Activated CD4-positive, CD25-positive, alpha-beta regulatory T cell treated with anti-CD3 and anti-CD28 coated beads, Interleukin-2, amount 50 U/mL, for 16 hours (primary cell): Measurements from ENCODE around the gene FAM170B.

Source experiments
- DNase-seq: peaks from one replicate; pipeline ENCODE4 v3.0.0-alpha.2; 2020; ENCODE audit warnings: low read depth, low spot score

Gene FAM170B

DNA sequence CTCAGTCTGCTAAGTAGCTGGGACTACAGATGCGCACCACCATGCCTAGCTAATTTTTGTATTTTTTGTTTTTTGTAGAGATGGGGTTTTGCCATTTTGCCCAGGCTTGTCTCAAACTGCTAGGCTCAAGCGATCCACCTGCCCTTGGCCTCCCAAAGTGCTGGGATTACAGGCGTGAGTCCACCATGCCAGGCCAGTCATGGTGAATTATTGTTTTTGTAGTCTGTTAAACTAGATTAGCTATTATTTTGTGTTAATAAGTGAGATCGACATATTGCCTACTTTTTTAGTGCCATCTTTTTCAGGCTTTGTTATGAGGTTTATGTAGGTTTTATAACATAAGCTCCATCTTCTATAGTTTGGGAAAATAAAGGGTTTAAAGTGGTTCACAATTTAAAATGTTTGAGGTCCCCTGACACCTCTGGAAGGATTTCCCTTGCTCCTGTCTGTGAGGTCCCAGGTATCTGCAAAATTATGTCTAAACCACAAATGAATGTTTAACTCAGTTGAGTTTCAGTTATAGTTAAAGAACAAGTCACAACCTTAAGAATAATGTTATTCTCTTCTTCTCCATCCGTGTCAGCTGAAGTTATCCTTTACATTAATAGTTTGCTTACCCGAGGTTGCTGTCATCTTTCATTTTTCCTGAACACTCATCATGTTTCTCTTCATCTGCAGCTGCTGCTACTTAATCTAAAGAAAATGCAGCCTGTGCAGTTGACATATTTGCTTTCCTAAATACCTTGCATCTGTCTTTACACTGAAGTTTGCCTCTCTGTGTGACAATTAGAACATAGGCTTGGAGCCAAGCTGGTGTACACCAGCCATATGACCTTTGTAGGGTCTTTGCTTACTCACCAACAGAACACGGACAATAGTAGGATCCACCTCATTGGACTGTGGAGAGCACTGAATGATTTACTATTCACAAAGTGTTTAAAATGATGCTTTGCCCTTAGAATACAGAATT, 9.6 kb downstream of the FAM170B start:
- no peak for DNase-seq

DNA sequence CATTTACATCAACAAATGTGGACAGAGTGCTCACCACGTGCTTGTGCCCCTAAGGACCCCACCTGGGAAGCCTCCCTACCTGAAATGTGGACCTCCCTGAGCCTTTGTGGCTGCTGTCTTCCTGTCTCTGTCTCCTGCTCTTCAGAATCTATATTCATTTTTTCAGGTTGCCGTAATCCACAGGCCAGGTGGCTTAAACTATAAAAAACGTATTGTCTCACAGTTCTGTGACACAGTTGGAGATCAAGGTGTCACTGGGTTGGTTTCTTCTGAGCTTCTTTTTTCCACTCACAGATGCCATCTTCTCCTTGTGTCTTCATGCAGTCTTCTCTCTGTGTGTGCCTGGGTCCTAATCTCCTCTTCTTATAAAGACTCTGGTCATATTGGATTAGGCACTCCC, 12.9 kb downstream of the FAM170B start:
- no peak for DNase-seq

DNA sequence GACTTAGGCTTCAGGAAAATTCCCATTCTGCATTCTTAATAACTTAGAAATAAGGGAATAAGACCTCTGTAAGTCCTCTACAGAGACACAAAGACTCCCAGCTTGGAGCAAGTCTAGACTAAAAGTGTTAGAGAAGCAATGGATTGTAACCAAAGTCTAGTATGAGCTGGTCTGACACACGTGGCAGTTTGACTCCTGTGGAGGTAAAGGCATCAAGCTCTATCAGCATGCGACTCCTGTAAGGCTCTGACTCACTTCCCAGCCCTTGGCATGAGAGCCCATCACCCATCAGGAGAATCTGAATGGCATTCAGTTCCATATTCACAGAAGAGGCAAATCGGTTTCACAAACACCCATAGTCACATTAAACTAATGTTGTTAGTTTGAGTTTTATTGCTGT, 14.1 kb downstream of the FAM170B start:
- DNase-seq = no peak

DNA sequence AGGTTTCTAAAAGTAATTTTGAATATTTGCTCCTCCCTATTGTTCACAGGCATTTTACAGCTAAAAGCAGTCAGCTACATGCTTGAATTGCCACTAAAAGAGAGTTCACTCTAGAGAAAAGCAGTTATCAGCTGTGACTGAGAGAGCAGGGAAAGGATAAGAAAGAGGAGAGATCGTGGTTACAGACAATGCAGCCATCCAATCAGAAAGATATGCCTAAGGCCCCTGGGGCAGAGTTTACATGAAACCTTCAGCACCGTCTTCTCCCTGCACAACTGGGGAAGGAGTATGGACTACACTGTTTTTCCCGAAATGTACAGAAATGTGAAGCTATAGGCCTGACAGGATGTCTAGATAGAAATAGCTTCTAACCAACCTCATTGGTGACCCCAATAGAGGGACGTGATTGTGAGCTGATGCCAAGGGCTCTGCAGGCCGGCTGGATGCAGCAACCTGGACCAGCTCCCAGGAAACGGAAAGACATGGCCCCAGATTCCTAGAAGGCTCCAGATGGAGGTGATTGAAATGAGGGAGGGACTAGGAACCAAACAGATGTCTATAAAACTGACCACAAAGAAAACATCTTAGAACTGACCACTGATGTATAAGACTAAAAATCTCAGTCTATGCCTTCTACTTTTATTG, 15.3 kb downstream of the FAM170B start:
- DNase-seq = no peak

DNA sequence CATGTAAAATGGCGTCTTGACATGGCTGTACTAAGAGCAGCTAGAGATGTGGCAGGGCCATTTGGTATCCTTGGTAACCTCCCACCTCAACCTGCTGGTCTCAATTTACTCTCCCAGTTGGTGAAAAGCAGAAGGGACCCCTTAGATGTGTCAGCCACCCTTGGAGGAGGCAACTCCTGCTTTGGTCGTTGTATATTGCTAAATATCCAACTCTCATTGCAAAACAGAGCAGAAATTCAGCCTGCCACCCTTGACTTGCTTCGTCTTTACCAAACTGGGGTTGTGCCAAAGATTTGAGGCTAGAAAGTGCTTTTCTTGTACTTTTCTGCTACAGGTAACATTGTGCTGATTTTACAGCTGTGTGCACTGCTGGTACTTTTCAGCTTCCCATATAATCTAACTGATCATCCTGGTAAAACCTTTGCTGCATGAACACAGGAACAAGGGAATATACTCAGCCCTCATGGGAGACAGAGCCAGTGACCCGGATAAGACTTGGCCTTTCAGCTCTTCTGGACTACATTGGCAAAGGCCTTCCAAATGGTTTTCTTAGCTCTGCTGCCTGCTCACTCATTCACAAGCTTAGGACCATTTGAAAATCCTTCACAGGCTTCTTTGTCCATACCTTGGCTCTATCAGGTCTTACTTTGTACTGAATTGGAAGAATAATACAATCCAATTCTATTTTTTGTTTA, 16.3 kb downstream of the FAM170B start:
- no peak for DNase-seq

GRCh38 chr10:49116509-49117375, 17.1 kb downstream of the FAM170B start:
- no peak for DNase-seq

DNA sequence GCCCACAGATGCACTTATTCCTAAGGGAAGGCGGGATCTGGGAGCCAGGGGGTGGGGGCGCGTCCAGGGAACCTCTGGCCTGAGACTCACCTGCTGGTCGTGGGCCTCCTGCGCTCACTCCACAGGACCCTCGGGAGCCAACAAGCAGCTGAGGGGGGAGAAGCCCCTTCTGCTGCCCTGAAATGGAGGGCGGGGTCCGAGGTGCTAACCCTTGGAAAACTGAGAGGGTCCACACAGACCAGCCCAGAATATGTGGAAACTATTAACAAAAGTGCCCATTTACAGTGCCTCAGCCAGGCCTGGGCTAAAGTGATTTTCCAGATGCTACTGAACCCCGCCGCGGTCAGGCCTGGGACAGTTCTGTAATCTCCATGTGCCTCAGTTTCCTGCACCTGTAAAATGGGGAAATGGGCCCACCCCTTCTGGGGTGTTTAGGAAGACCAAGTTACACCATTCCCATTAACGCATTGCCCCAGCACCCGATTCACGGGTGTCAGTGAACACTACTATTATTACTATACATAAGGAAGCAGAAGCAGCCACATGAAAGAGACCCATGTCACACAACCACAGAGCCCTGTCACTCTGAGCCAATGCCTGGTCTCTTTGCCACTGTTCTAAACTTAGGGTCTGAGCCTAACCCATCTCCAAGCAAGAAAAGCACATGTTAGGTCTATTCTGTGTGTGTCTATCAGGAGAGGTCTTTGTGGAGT, 17.9 kb downstream of the FAM170B start:
- DNase-seq = no peak

- no peak for DNase-seq
Observed at GRCh38 chr10:49115015-49115795, 18.6 kb downstream of the FAM170B start, which contains the start of gene VSTM4. Gene VSTM4 (minus strand): TSS chr10:49115522. CDS start chr10:49115485, 37 bp downstream.

DNA sequence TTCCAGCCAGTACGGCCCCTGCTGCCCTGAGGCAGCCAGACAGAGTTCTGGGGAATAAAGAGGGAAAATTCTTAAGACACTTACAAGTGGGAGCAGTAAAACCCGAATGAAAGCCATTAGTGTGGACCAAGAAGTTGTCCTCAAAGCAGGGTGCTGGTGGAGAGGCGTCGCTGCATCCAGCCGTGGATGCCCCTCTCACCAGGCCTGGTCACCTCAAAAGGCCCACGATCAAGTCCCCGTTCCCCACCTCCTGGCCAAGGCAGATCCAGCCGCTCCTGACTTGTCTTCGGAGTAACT, 19.2 kb downstream of the FAM170B start:
- no peak for DNase-seq

DNA sequence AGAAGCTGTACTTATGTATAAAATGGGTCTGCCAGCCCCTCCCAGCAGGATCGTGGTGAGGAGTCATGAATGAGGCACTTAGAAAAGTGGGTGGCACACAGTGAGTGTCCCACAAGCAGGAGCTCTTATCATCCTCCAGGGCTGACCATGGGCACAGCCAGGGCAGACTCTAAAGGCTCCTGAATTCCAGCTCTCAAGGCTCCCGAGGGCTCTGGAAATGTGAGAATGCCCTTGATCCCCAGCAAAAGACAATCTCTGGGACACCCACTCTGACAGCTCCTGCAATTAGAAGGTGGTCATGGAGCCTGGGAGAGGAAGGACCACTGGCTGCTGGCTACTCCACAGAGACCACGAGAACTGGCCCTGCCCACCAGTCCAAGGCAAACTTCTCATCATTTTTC, 20.1 kb downstream of the FAM170B start:
- no peak for DNase-seq

DNA sequence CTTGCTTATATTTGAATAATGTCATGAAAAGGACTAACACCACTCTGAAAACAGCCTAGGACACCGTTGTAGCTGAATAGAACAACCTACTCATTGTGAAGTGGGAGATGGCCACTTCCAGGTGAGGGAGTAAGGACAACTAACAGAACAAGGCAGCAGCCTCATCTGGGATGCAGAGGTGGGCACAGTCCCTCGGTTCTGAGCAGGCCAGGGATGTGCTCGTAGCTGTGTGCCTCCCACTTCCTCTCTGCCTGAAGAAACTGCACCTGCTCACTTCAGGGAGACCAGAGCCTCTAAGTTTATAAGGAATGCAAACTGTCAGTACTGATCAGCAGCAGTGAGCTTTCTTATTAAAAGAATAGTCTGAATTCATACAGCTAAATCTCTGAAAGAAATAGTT, 21.0 kb downstream of the FAM170B start:
- DNase-seq = no peak

- no peak for DNase-seq
Observed at GRCh38 chr10:49112098-49112497, 21.7 kb downstream of the FAM170B start.

DNA sequence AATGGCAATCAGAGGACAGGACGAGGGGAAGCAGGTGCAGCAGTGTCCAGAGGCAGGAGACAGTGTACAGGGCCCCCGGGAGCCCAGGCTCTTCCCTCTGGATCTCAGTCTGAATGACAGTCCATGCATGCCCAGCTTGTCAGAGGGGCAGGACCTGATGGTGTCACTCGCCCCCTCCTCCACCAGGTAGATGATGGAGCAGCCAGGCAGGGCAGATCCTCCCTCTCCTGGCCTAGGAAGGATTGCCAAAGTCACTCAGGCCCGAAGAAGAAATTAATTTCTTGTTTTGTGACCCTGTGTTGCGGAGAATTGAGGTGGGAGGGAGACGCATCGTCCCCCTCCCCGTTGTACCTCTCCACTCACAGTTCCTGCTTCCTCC, 22.5 kb downstream of the FAM170B start:
- DNase-seq = no peak

GRCh38 chr10:49110684-49111319, 23.0 kb downstream of the FAM170B start:
- no peak for DNase-seq

DNA sequence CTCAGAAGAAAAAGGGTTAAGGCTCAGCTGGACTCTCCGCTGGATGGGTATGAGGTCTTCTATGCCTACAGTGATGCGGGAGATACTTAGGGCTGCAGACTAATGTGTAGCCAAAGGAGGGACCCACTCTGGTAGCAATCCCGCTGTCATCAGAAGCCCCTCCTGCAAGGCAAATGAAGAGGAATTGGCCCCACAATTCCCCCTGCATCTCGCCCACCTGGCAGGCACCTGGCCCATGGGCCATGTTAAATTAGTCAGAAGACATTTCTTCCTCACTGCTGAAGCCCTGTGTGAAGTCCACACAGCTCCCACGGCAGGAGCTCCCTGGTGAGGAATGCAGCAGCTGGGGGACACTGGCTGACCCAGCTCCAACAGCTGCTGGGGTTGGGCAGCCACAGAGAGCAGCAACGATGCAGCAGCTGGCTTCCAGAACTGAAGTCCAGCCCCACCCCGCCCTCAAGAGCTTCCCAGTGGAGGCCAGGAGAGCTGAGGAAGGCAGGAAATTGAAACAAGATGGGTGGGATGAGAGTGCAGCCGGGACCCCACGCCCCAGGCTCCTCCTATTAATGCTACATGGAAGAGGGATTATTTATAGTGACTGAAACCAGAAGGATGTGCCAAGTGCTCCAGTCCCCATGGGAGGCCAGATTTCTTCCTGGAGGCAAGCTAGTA, 24.0 kb downstream of the FAM170B start:
- DNase-seq = no peak

DNA sequence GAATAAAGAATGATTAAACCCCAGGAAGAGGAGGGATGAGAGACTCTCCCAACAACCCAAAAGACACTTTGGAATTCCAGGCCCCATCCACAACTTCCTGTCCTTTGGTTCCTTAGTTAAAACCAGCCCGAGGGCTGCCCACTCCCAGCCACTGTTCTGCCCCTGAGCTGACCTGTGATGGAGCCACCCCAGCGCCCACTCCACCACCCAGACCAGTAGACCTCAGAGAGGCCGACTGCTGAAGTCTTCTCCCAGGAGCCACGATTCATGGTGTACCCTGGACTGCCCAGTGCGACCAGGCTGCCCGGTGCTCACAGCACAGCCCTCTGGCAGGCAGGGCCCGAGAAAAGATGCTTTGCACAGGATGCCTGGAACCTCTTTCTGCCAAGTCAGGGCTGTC, 25.2 kb downstream of the FAM170B start:
- no peak for DNase-seq

- DNase-seq = no peak
Observed at GRCh38 chr10:49107887-49108267, 25.9 kb downstream of the FAM170B start.

DNA sequence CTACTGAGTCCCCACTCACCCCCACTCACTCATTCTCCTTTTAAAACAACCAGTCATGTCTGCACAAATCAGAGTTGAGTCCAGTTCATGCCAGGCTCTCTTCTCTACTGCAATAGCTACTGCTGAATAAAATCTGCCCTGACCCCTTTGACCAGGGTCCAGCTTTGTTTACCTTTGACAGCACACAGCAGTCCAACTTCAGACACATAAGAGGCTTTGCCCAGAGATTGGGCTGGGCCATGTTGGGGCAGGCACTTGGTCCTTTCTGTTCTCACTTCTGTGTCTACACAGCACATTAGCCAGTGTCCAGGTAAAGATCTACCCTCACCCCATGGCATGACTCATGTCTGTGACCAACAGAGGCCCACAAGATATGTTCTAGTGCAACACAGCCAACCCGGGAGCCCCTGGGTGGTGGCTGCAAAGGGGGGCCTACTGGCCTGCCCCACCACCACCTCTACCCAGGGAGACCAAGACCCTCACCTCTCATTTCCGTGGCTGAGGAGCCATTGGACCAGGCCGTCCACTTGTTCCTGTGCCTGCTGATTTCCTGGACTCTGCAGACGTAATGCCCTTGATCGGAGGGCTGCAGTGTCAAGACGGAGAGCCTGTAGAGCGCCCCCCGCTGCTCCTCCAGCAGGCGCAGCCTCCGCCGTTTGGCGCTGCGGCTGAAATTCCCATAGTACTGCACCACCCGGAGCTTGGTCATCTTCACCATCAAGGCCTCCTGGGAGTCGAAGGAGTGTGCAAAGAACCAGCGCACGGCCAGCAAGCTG, 26.5 kb downstream of the FAM170B start:
- no peak for DNase-seq
